ENCODE data around the gene GNA12.

DNA sequence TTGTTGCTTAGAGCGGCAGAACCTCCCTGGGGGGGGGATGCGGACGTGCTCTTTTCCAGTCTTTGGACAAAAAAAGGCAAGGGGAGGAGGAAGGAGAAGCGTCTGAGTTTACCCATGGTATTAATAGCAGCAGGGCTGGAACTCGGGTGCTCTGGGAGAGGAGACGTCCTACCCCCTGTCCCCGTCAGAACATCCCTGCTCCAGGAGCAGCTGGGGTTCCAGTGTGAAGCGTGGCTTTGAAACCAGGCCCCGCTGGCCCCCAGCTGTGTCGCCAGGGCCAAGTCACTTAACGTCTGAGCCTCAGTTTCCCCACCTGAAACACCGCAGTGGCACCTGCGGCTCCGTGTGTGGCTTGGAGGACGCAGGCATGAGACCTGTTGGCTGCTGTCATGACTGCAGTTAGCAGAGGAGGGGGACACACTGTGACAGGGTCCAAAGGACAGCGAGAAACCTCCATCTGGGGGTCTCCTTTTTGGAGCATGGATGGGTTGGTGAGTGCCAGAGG, 154.7 kb downstream of the GNA12 start:
- TF ChIP-seq EZH2phosphoT487 (IDR thresholded peaks at IDR 0.05; ENCODE audit: low read depth, severe bottlenecking, unreplicated experiment) = no peak
- TF ChIP-seq, protein P1, sequence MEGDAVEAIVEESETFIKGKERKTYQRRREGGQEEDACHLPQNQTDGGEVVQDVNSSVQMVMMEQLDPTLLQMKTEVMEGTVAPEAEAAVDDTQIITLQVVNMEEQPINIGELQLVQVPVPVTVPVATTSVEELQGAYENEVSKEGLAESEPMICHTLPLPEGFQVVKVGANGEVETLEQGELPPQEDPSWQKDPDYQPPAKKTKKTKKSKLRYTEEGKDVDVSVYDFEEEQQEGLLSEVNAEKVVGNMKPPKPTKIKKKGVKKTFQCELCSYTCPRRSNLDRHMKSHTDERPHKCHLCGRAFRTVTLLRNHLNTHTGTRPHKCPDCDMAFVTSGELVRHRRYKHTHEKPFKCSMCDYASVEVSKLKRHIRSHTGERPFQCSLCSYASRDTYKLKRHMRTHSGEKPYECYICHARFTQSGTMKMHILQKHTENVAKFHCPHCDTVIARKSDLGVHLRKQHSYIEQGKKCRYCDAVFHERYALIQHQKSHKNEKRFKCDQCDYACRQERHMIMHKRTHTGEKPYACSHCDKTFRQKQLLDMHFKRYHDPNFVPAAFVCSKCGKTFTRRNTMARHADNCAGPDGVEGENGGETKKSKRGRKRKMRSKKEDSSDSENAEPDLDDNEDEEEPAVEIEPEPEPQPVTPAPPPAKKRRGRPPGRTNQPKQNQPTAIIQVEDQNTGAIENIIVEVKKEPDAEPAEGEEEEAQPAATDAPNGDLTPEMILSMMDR (IDR thresholded peaks at IDR 0.05; ENCODE audit: poor library complexity) = no peak

All from hepatocyte (in vitro differentiated cells).